Suprapubic skin (tissue), 3 donors: Measurements from ENCODE around the gene WSCD1.

Experiments
- EP300 ChIP-seq: sonication (generic); formaldehyde crosslinking; IDR thresholded peaks from one replicate; pipeline ENCODE4 v1.6.1; 2017; ENCODE audit warnings: antibody characterized with exemption
- POLR2A ChIP-seq, 2 donors: fragments of 450-650 bp; IDR thresholded peaks; one replicate each; pipeline ENCODE4 v1.6.1; 2017; ENCODE audit warnings: antibody characterized with exemption in 2 of 2, mild to moderate bottlenecking in 2 of 2, moderate library complexity in 2 of 2
- TF ChIP-seq, protein P1 (sequence below), 2 donors: fragments of 200-600 bp in 1 of 2; fragments of 450-650 bp in 1 of 2; sonication (generic) in 1 of 2; IDR thresholded peaks; one replicate each; pipeline ENCODE4 v1.5.1; 2016 to 2019; ENCODE audit warnings: antibody characterized with exemption in 2 of 2, mild to moderate bottlenecking in 1 of 2, moderate library complexity in 1 of 2

DNA sequence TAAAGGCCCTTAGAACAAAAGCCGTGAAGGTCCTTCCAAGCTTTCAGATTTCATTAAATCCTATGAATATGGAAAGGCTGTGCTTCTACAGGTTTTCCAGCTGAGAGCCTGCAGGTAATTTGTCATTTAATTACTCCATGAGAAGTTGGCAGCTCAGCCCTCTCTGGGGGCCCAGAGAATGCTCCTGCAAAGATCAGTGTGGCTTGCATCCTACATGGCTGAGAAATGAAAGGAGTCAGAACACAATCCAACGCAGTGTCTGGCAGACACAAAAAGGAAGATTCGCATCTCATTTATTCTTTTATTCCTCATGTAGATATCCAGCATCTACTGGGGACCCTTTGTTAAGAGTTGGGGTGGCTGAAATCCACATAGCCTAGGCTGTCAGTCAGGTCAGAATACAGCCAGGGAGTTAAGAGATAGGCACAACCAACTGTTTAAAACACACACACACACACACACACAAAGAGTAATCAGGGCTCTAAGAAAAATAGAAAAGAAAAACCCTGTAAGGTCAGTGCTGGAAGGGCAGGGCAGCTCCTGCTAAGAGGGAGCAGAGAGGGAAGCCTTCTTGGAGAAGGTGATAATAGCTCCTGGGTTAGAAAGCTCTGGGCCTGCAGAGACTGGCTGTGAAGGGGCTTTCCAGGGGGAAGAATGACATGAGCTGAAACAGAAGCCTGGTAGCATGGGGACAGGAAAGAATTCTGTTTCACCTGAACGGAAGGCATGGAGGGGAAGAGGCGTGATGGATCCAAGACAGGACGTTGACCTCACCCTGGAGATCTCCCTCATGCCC, 46.9 kb upstream of the WSCD1 start:
- TF ChIP-seq, protein P1, sequence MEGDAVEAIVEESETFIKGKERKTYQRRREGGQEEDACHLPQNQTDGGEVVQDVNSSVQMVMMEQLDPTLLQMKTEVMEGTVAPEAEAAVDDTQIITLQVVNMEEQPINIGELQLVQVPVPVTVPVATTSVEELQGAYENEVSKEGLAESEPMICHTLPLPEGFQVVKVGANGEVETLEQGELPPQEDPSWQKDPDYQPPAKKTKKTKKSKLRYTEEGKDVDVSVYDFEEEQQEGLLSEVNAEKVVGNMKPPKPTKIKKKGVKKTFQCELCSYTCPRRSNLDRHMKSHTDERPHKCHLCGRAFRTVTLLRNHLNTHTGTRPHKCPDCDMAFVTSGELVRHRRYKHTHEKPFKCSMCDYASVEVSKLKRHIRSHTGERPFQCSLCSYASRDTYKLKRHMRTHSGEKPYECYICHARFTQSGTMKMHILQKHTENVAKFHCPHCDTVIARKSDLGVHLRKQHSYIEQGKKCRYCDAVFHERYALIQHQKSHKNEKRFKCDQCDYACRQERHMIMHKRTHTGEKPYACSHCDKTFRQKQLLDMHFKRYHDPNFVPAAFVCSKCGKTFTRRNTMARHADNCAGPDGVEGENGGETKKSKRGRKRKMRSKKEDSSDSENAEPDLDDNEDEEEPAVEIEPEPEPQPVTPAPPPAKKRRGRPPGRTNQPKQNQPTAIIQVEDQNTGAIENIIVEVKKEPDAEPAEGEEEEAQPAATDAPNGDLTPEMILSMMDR (IDR thresholded peaks at IDR 0.05), result no peak
- TF ChIP-seq POLR2A (IDR thresholded peaks at IDR 0.05) (no peak), EP300 (no peak)
